HG03095 (cell line): ENCODE data around the gene DIABLO.
"Not testable (repeated sequence)": the region's sequence is repeated elsewhere in the genome, so short reads cannot be mapped to it uniquely, and the experiment has no call there.

Experiments
- ATAC-seq: cut with Tn5 transposase; IDR thresholded peaks from one replicate; pipeline ENCODE4 v1.9.1; 2021; ENCODE audit warnings: moderate library complexity; ENCODE audit not compliant: unreplicated experiment

The DIABLO gene

GRCh38 chr12:122190842-122191668, 34.8 kb downstream of the DIABLO start:
- ATAC-seq = no peak

- no peak for ATAC-seq
These were observed 36.0 kb downstream of the DIABLO start for GRCh38 chr12:122189626-122190475.

DNA sequence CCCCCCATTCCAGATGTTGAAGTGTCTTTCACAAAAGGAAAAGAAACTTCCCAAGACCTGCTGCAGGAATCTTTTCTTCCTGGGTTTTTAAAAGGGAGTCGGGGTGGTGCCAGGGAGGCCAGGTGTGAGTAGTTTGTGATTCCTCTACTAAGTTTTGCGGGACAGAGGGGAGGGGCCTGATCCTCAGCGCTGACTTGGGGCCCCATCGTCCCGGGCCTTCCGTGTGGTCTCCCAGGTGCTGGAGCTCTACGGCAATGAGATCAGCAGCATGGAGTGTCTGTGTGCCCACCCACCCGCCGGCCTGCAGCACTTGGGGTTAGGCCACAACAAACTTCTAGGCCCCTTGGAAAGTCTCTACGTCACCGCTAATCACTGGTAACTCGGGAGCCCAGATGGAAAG, 38.4 kb downstream of the DIABLO start:
- no peak for ATAC-seq

- no peak for ATAC-seq
These were observed 40.3 kb downstream of the DIABLO start for GRCh38 chr12:122185494-122186082.

DNA sequence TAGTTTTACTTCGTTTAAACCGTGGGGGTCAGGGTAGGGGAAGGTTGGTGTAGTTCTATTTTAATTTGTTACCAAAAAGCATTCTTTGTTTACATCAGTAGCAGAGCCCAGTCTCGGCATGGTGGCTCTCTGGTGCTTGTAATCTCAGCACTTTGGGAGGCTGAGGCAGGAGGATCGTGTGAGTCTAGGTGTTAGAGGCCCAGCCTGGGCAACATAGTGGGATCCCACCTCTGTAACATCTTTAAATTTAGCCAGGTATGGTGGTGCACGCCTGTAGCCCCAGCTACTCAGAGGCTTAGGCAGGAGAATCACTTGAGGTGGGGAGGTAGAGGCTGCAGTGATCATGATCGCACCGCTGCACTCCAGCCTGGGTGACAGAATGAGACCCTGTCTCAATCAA, 40.8 kb downstream of the DIABLO start:
- no peak for ATAC-seq

DNA sequence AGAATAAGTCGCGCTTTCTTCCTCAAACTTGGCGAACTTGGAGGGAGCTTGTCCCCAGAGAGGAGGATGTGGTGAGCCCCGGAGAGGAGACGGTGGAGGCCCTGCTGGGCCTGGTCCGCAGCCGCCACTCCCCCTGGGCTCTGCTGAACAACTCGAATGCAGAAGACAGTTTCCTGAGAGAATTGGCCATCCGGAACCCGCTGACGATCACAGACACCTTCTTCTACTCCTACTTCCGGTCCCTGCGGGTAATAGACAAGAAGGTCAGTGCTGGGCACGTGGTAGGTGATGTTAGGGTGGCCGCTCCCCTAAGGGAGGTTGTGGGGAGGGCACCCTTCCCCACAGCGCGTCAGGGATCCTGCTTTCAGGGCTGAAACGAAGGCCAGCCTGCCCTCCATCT, 41.3 kb downstream of the DIABLO start:
- ATAC-seq = no peak

DNA sequence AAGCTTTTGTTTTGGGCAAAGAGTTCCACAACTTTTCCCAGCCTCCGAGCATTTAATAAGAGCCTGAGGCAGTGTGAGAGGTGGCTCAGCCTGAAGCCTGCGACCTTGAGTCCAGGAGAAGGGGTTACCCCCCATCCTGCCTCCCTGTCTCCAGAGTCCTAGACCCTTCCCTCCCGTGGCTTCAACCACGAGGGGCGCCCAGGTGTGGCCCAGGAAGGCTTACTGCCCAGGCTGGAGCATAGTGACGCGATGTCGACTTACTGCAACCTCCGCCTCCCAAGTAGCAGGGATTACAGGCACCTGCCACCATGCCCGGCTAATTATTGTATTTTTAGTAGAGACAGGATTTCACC, 42.3 kb downstream of the DIABLO start:
- ATAC-seq = no peak

- no peak for ATAC-seq
These were observed 42.8 kb downstream of the DIABLO start, which contains the start of gene LRRC43 for GRCh38 chr12:122182887-122183587. LRRC43 (plus strand) TSS chr12:122183123; CDS start chr12:122183145, 22 bp downstream.

DNA sequence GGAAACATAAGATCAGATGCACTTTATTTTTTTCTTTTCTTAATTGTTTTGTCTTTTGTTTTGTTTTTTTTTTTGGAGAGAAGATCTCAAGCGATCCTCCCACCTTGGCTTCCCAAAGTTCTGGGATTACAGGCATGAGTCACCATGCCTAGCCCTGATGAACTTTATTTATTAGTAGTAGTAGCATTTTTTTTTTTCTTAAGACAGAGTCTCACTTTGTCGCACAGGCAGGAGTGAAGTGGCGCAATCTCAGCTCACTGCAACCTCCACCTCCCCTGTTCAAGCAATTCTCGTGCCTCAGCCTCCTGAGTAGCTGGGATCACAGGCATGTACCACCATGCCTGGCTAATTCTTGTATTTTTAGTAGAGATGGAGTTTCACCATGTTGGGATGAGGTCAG, 49.4 kb downstream of the DIABLO start:
- ATAC-seq = not testable (repeated sequence)

DNA sequence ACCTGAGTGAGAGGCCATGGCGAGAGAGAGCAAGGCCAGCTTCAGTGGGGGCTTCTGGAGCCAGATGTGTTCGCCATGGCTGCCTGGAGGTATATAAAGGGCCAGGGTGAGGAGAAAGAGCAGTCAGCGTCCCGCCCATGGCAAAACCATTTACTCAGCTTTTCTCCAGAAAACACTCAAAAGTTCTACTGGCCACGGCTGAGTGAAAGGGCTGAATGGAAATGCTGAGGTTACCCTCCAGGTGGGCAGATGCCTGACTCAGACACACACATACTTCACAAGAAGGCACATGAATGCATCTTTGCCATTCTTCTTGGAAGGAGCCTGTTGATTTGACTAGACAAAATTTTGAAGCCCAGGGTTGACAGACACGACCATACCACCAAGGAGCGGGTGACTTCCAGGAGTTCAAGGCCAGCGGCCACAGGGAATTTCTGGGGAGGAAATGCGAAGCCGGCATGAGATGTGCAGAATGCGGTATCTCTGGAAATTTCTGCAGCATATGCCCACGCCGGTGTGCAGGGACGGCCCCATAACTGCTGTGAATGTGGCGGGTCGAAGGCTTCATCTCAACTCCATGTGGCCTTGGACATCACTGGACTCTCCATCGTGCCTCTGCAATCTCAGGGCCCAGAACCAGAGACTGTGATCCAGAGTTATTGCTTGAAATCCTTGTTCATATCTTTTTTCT, 51.6 kb downstream of the DIABLO start, which contains the start of gene IL31:
Gene IL31 (minus strand): TSS at position 67 of the 691 bp plus-strand sequence. CDS start 49 bp downstream, at position 18.
- no peak for ATAC-seq

DNA sequence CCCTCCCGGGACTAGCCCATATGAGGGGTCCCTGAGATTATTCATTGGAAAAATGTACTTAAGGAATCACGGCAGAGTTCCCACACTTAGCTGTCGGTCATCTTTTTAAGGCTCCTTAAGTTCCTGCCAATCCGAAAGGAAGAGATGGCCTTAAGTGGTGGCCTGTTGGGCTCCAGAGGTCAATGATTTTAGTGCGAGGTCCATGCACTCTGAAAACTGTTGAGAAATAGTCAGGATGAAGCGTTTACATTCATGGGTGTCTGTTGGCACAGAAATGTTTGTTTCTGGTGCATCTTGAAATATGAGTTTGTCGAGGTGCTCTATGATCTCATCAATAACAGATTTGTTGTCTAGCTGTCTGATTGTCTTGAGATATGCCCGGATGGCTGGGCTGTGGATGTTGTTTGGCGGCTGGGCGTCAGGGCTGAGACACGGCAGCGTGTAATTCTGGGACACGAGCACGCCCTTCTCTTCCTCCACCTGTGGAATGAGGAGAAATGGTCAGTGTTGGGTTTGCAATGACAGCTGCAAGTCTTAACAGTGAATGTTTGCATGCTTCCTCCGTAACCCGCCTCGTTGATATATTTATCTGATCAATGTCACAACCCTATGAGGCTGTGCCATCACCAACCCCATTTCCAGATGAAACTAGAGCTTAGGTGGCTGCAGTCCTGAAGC, 53.5 kb downstream of the DIABLO start:
- ATAC-seq = no peak

DNA sequence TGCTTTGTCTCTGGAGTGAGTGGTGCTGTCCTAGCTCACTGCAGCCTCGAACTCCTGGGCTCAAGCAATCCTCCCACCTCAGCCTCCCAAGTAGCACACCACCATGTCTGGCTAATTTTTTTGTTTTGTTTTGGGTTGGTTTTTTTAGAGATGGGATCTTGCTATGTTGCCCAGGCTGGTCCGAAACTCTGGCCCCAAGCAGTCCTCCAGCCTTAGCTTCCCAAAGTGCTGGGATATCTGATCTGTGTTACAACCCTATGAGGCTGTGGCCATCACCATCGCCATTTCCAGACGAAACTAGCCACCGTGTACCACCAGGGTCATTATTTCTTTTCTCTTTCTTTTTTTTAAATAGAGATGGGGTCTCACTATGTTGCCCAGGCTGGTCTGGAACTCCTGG, 54.5 kb downstream of the DIABLO start:
- no peak for ATAC-seq

- ATAC-seq = no peak
These were observed 57.4 kb downstream of the DIABLO start for GRCh38 chr12:122168492-122168891.

- ATAC-seq = no peak
These were observed 58.4 kb downstream of the DIABLO start for GRCh38 chr12:122167356-122167925.

- ATAC-seq = peak; percentile 72
These were observed 59.2 kb downstream of the DIABLO start for GRCh38 chr12:122166422-122167349.

- ATAC-seq = no peak
These were observed 62.9 kb downstream of the DIABLO start for GRCh38 chr12:122162976-122163375.

- ATAC-seq = no peak
These were observed 64.2 kb downstream of the DIABLO start for GRCh38 chr12:122161682-122162081.

DNA sequence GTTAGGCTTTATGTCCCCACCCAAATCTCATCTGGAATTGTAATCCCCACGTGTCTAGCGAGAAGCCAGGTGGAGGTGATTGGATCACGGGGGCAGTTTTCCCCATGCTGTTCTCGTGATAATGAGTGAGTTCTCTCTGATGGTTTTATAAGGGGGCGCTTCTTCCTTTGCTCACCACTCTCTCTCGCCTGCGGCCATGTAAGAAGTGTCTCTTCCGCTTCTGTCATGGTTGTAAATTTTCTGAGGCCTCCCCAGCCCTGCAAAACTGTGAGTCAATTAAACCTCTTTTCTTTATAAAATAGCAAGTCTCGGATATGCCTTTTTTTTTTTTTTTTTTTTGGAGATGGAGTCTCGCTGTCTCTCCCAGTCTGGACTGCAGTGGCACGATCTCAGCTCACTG, 65.1 kb downstream of the DIABLO start:
- no peak for ATAC-seq
